Activated T-cell treated with anti-CD3 and anti-CD28 coated beads, Interleukin-2, amount 50 U/mL, for 72 hours (primary cell): ENCODE data around the gene NPAS3. TPM values are rescaled to one million over a fixed set of nuclear protein-coding genes. Genes with fewer than 3 reads are reported as not detected.

Experiments
- ATAC-seq, 2 donors: fragments of 150-1000 bp; cut with Tn5 transposase; replicated peaks in 1 of 2; 2 replicates each; pipeline ENCODE4 v1.10.0; 2021; ENCODE audit warnings: moderate library complexity in 2 of 2, mild to moderate bottlenecking in 1 of 2
- DNase-seq, 2 donors: peaks; one replicate each; pipeline ENCODE4 v3.0.0; 2021 to 2022; ENCODE audit warnings: mixed read lengths in 1 of 2
- H3K27ac Mint-ChIP-seq: one replicate; pipeline ENCODE4 v1.8.0; 2022; ENCODE audit warnings: mild to moderate bottlenecking, moderate library complexity, mixed read lengths
- H3K27me3 Mint-ChIP-seq: one replicate; pipeline ENCODE4 v1.8.0; 2022; ENCODE audit warnings: low read depth, mixed read lengths
- H3K36me3 Mint-ChIP-seq, 2 donors: one replicate each; pipeline ENCODE4 v1.8.0; 2022; ENCODE audit warnings: mixed read lengths in 2 of 2, mild to moderate bottlenecking in 1 of 2; ENCODE audit not compliant: insufficient read depth in 2 of 2
- H3K4me1 Mint-ChIP-seq: one replicate; pipeline ENCODE4 v1.8.0; 2022; ENCODE audit warnings: low read depth, mixed read lengths
- H3K4me3 Mint-ChIP-seq, 2 donors: one replicate each; pipeline ENCODE4 v1.8.0; 2022; ENCODE audit warnings: mild to moderate bottlenecking in 2 of 2, mixed read lengths in 2 of 2, moderate library complexity in 2 of 2
- H3K9me3 Mint-ChIP-seq, 2 donors: one replicate each; pipeline ENCODE4 v1.8.0; 2022; ENCODE audit warnings: mixed read lengths in 2 of 2
- total RNA-seq, 2 donors: library from RNA; stranded (reverse); gene quantifications; one replicate each; pipeline ENCODE4 v1.2.3, GENCODE V29; 2022

Gene NPAS3
- total RNA-seq, 2 donors from 2014 or later: not detected

DNA sequence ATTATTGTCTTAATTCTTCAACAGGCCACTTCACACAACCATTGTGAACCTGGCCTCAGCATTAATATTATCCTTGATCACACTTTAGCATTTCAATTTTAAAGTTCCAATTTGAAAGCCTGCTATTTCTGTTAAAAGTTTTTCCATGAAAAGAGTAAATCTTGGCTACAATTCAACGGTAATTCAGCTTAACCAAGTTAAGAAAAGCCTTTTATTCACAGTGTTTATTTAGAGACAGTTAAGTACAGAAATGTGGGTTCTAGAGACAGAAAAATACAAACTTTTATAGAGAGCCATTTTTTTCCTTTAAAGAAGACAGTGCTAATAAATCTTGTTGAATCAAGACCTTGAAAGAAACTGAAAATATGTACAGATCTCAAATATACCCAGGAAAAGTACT is 103.9 kb downstream of the NPAS3 start:
- Mint-ChIP-seq H3K27me3 (no peaks in the 10 kb centered on the region), H3K9me3 (peaks cover 12 to 16% of the 10 kb centered on the region in 2 donors), H3K36me3 (peaks cover 0 to 2% of the 10 kb centered on the region in 2 donors), H3K4me1 (no peaks in the 10 kb centered on the region), H3K27ac (no peak overlapping the region), H3K4me3 (no peak overlapping the region)
- DNase-seq (no peak), ATAC-seq (no peak)

DNA sequence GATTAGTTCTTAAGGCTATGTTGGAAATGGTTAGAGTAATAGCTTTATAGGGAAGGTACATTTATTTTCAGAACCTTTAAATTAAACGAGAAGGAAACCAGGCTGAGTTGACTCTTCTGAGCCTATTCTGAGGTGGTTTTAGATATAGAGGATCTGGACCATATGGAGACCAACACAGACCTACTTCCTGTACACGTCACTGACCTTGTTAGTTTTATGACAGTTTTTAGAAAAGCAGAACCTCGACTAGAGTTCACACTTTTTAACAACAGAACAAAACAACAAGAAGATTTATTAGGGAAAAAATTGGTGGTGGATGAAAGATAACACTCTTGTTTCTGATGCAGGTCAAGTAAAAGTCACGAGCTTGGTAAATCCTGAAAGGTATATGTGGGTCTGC is 107.1 kb downstream of the NPAS3 start:
- Mint-ChIP-seq H3K4me1 (no peaks in the 10 kb centered on the region), H3K27me3 (no peaks in the 10 kb centered on the region), H3K27ac (no peak overlapping the region), H3K9me3 (peaks cover 13 to 20% of the 10 kb centered on the region in 2 donors), H3K36me3 (peaks cover 0 to 2% of the 10 kb centered on the region in 2 donors), H3K4me3 (no peak overlapping the region)
- DNase-seq (no peak), ATAC-seq (no peak)

DNA sequence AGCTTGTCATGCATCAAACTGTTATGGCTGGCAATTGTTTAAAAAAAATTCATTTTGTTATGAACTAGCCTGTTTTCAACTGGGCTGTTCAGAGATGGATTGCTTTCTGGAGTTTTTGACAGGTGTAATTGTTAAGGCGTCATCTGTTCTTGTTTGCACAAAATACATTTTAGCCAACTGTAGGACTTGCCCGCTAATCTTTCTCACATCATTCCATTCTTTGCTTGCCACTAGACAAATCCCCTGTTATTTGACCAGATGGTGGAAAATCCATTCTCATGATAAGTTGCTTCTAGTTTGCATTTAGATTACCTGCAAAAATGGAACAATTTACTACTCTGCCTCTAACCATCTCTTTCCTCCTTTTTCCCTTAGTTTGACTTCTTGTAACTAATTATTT is 114.3 kb downstream of the NPAS3 start:
- ATAC-seq: no peak
- peaks cover 3 to 4% of the 10 kb centered on the region in 2 donors for H3K9me3 Mint-ChIP-seq
- H3K4me3 Mint-ChIP-seq: no peak overlapping the region

GRCh38 chr14:33056213-33056612 is 117.5 kb downstream of the NPAS3 start:
- no peaks in the 10 kb centered on the region for H3K27me3 Mint-ChIP-seq
- H3K4me1 Mint-ChIP-seq: no peaks in the 10 kb centered on the region
- no peak overlapping the region for H3K4me3 Mint-ChIP-seq
- H3K36me3 Mint-ChIP-seq: no peaks in the 10 kb centered on the region
- ATAC-seq (no peak), DNase-seq (no peak)
- peaks cover 0 to 4% of the 10 kb centered on the region in 2 donors for H3K9me3 Mint-ChIP-seq
- H3K27ac Mint-ChIP-seq: no peak overlapping the region

More for the DNA sequence above, 114.3 kb downstream of the NPAS3 start:
- DNase-seq: no peak
- Mint-ChIP-seq H3K27me3 (no peaks in the 10 kb centered on the region), H3K4me1 (no peaks in the 10 kb centered on the region), H3K36me3 (no peaks in the 10 kb centered on the region), H3K27ac (no peak overlapping the region)

DNA sequence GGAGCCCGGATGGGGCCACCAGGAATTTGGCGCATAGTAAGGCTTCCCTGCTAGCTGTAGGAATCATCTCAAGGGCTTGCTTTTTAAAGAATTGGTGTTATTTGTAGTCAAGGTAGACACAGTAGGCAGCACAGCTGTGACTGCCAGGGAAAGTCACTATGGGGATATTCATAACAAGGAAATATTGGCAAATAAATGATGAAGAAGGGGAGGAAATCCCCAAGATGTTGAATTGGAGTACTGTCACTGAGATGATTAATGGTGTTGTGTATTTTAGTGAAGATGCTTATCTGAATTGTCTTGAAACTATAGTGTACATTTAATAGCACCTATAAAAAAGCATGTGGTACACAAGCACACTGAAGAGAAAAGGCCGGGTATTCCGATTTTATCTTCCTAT is 118.9 kb downstream of the NPAS3 start:
- DNase-seq (no peak), ATAC-seq (no peak)
- Mint-ChIP-seq H3K4me1 (no peaks in the 10 kb centered on the region), H3K36me3 (no peaks in the 10 kb centered on the region), H3K27ac (no peak overlapping the region), H3K9me3 (peaks cover 0 to 4% of the 10 kb centered on the region in 2 donors), H3K27me3 (no peaks in the 10 kb centered on the region), H3K4me3 (no peak overlapping the region)

- Mint-ChIP-seq H3K4me1 (no peaks in the 10 kb centered on the region), H3K27me3 (no peaks in the 10 kb centered on the region), H3K9me3 (peaks cover 0 to 5% of the 10 kb centered on the region in 2 donors), H3K4me3 (no peak overlapping the region), H3K27ac (no peak overlapping the region), H3K36me3 (no peaks in the 10 kb centered on the region)
- ATAC-seq (no peak), DNase-seq (no peak)
These were observed 123.1 kb downstream of the NPAS3 start for GRCh38 chr14:33061667-33062325.

GRCh38 chr14:33062476-33062875 is 123.8 kb downstream of the NPAS3 start:
- H3K27me3 Mint-ChIP-seq: no peaks in the 10 kb centered on the region
- peaks cover 0 to 3% of the 10 kb centered on the region in 2 donors for H3K9me3 Mint-ChIP-seq
- no peak for DNase-seq
- H3K4me3 Mint-ChIP-seq: no peak overlapping the region
- no peak for ATAC-seq
- no peak overlapping the region for H3K27ac Mint-ChIP-seq
- H3K4me1 Mint-ChIP-seq: no peaks in the 10 kb centered on the region
- no peaks in the 10 kb centered on the region for H3K36me3 Mint-ChIP-seq

- Mint-ChIP-seq H3K4me1 (no peaks in the 10 kb centered on the region), H3K4me3 (no peak overlapping the region), H3K9me3 (peaks cover 0 to 5% of the 10 kb centered on the region in 2 donors), H3K27me3 (no peaks in the 10 kb centered on the region), H3K36me3 (no peaks in the 10 kb centered on the region), H3K27ac (no peak overlapping the region)
- DNase-seq (no peak), ATAC-seq (no peak)
These were observed 124.2 kb downstream of the NPAS3 start for GRCh38 chr14:33062881-33063280.

- ATAC-seq: no peak
- no peaks in the 10 kb centered on the region for H3K4me1 Mint-ChIP-seq
These were observed 124.8 kb downstream of the NPAS3 start for GRCh38 chr14:33063521-33063920.

GRCh38 chr14:33065634-33066033 is 127.0 kb downstream of the NPAS3 start:
- DNase-seq: no peak

More at GRCh38 chr14:33063521-33063920, 124.8 kb downstream of the NPAS3 start:
- Mint-ChIP-seq H3K4me3 (no peak overlapping the region), H3K9me3 (peaks cover 0 to 5% of the 10 kb centered on the region in 2 donors), H3K36me3 (no peaks in the 10 kb centered on the region), H3K27me3 (no peaks in the 10 kb centered on the region), H3K27ac (no peak overlapping the region)
- no peak for DNase-seq

DNA sequence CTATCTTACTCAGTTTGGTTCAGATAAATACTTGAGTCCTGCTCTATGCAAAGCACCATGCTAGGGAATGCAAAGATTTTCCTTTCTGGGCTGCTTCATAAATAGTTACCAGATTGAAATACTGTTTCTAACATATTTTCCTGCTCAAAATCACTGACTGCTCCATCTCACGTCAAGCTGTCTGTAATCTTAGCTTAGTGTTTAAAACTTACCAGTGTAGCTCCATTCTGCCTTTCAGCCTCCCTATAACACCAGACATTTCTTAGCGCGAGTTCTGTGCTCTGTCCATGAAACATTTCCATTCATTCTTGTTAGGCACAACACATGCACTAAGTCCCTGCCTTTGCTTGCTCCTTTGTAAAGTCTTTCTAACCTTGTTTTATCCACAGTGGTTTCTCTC is 129.4 kb downstream of the NPAS3 start:
- H3K9me3 Mint-ChIP-seq: peaks cover 0 to 4% of the 10 kb centered on the region in 2 donors
- no peaks in the 10 kb centered on the region for H3K27me3 Mint-ChIP-seq
- H3K4me3 Mint-ChIP-seq: no peak overlapping the region
- ATAC-seq (no peak), DNase-seq (no peak)
- H3K27ac Mint-ChIP-seq: no peak overlapping the region
- H3K4me1 Mint-ChIP-seq: no peaks in the 10 kb centered on the region
- no peaks in the 10 kb centered on the region for H3K36me3 Mint-ChIP-seq

More at GRCh38 chr14:33065634-33066033, 127.0 kb downstream of the NPAS3 start:
- Mint-ChIP-seq H3K36me3 (no peaks in the 10 kb centered on the region), H3K27me3 (no peaks in the 10 kb centered on the region), H3K4me3 (no peak overlapping the region), H3K4me1 (no peaks in the 10 kb centered on the region), H3K27ac (no peak overlapping the region), H3K9me3 (peaks cover 0 to 4% of the 10 kb centered on the region in 2 donors)
- ATAC-seq: no peak

- ATAC-seq (no peak), DNase-seq (no peak)
- Mint-ChIP-seq H3K4me1 (no peaks in the 10 kb centered on the region), H3K27me3 (no peaks in the 10 kb centered on the region), H3K36me3 (no peaks in the 10 kb centered on the region), H3K27ac (no peak overlapping the region), H3K9me3 (peaks cover 0 to 4% of the 10 kb centered on the region in 2 donors), H3K4me3 (no peak overlapping the region)
These were observed 129.9 kb downstream of the NPAS3 start for GRCh38 chr14:33068626-33069025.

- Mint-ChIP-seq H3K27me3 (no peaks in the 10 kb centered on the region), H3K4me3 (no peak overlapping the region)
- no peak for ATAC-seq
These were observed 131.8 kb downstream of the NPAS3 start for GRCh38 chr14:33070475-33070874.

GRCh38 chr14:33073023-33073422 is 134.3 kb downstream of the NPAS3 start:
- no peak for DNase-seq
- H3K36me3 Mint-ChIP-seq: no peaks in the 10 kb centered on the region
- no peaks in the 10 kb centered on the region for H3K27me3 Mint-ChIP-seq
- no peak overlapping the region for H3K4me3 Mint-ChIP-seq
- peaks cover 0 to 2% of the 10 kb centered on the region in 2 donors for H3K9me3 Mint-ChIP-seq
- H3K4me1 Mint-ChIP-seq: no peaks in the 10 kb centered on the region
- H3K27ac Mint-ChIP-seq: no peak overlapping the region
- no peak for ATAC-seq

More at GRCh38 chr14:33070475-33070874, 131.8 kb downstream of the NPAS3 start:
- H3K9me3 Mint-ChIP-seq: peaks cover 0 to 2% of the 10 kb centered on the region in 2 donors
- no peaks in the 10 kb centered on the region for H3K4me1 Mint-ChIP-seq
- H3K27ac Mint-ChIP-seq: no peak overlapping the region
- H3K36me3 Mint-ChIP-seq: no peaks in the 10 kb centered on the region
- DNase-seq: no peak
